Left hindlimb (tissue), 1 donor: ENCODE measurements around the gene SRGAP1.
"Not testable (repeated sequence)": the region's sequence is repeated elsewhere in the genome, so short reads cannot be mapped to it uniquely, and the experiment has no call there.

Experiments used
- DNase-seq: peaks from one replicate; pipeline ENCODE4 v3.0.0-alpha.2; 2018

The SRGAP1 gene

DNA sequence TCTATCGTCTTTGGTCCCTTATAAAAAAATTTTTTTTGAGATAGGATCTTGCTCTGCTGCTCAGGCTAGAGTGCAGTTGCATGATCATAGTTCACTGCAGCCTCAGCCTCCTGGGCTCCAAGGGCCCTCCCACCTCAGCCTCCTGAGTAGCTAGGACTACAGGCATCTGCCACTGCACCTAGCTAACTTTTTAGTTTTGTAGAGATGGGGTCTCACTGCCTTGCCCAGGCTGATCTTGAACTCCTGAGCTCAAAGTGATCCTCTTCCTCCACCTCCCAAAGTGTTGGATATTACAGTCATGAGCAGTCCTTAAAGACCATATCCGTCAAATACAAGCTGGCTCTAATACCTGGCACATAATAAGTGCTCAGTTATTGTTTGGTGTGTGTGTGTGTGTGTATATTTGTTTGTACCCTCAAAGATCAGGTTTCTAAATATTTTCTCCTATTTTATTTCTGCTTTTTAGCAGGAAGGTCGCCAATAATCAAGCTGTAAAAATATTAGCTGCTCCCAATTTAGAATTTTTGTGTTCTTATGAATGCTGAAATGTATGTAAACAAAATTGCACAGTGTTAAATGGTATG, 30.5 kb downstream of the SRGAP1 start:
- no peak for DNase-seq

DNA sequence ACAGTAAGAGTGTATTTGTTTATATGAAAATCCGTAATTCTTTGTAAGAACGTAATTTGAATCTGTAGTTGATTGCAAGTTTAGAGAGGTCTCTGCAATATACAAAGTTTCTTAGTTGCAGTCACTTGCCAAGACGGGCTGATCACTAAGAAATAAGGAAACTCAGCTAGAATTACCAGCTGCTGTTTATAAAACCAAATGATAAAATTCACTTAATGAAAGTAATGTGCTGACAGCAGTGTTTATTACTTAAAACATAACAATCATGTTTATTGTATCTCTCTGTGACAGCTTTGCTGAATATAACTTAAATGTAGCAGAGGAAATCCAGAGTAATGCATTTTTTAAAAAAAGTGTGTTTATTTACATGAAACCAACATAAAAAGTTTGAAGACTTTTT, 31.2 kb downstream of the SRGAP1 start:
- no peak for DNase-seq

DNA sequence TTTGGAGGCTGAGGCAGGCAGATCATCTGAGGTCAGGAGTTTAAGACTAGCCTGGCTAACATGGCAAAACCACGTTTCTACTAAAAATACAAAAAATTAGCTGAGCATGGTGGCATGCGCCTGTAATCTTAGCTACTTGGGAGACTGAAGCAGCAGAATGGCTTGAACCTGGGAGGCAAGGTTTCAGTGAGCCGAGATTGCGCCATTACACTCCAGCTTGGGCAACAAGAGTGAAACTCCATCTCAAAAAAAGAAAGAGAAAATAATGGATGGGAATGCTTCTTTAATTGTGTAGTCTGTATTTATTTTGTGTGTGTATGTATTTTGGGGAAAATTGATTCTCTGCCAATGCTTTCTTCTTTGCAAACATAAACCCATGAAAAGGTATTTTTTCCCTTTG, 32.5 kb downstream of the SRGAP1 start:
- no peak for DNase-seq

DNA sequence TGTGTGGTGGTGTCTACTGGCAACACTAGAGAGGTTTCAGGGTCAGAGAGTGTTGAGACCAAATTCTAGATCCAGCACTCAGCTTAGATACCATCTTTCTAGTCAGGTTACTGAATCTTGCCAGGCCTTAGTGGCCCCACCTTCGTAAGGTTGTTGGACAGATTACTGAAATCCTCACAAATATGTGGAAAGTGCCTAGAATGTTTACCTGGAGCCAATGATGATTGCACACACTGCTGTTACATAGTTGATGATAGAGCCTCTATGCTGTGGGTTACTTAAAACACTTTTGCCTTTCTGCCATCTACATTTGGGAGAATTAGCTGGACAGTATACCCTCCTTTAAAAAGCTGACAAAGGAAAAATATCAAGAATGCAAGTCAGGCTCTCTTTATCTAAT, 33.2 kb downstream of the SRGAP1 start:
- no peak for DNase-seq

DNA sequence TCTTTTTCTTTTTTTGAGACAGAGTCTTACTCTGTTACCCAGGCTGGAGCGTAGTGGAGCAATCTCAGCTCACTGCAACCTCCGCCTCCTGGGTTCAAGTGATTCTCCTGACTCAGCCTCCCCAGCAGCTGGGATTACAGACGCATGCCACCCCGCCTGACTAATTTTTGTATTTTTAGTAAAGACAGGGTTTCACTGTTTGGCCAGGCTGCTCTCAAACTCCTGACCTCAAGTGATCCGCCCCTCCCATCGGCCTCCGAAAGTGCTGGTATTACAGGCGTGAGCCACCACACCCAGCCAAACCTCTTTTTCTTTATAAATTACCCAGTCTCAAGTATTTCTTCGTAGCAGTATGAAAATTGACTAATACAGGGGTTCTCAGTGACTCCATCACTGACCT, 35.7 kb downstream of the SRGAP1 start:
- DNase-seq = not testable (repeated sequence)

DNA sequence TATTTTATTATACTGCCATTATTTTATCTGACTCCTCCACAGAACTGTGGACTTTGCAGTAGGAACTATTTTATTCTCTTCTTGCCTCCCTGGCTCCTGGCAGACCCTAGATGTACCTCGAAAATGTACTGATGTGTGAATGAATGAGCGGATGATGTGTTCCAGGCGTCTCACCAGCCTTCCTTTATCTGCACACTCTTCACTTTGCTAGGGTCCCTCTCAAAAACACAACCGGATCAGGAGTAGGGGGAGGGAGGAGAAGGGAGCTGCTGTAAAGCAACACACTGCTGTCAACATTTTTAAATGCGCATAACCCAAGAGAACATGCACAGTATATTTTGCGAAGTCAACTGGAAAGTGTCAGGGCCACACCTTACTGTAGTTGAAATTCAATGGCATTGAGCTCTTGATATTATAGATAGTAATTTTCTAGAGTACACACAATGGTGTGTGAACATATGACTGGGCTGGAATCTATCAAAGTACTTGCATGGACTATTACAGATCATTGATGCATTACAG, 36.3 kb downstream of the SRGAP1 start:
- DNase-seq = no peak

DNA sequence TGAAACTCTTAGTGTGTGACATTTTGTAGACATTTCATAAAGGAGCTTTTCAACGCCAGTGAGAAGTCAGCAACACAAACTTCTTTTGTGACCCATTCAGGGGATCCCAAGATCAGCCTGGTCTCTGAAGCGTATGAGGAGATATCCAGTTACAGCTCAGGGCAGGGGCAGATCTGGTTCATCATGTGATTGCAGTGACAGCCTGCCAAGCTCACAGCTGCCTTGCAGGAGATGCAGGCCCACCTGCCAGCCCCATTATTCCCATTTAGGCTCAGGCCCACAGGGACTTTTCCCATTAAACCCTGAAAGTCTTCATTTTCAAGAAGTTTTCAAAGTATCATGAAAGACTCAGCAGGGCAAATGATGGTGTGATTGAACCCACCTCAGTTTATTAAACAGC, 38.3 kb downstream of the SRGAP1 start:
- DNase-seq = no peak

DNA sequence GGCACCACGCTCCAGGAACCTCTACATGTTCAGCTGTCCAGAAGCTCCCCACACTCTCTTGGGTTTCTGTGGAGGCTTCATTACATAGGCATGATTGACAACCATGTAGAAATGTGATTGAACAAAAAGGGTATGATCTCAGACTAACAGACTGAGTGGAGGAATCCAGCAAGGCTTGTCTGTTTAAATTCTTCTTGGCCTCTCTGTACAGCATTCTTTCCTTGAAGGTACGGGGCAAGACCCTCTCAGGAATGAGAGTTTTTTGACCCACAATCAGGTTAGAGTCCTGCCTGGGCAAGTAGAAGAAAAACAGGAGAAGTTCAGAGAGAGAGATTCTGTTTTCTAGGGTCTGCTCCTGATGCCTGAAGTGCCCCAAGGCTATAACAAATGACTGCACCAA, 40.9 kb downstream of the SRGAP1 start:
- DNase-seq = no peak

DNA sequence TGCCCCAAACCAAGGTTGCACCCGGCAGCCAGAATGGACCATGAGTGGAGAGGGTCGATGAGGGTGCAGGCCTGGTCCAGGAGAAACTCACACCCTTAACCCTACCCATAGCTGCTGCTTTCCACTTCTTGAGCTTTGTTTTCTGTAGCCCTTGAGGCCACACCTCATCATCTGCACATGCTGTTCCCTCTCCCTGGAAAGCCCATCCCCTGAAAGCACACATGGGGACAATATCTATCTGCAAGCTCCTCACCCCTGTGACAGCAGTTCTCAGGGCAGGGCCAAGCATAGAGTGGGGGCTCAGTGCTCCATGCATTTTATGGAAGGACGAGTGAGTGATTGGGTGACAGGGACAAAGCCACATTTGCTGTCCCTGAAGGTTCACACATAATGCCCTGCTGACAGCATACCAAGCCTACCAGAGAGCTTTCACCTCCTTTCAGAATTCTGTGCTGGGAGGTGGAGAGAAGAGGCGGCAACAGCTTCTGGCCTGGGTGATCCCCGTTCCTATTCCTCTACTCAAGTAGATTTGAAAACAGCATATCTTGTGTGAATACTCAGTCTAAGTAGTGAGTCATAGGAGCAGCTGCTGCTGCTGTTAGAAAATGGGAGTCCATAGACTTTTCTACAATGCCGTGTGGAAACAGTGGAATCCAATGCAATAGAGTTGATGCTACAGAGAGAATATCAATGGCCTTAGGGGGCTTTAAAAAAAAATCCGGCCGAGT, 44.6 kb downstream of the SRGAP1 start:
- DNase-seq = no peak

DNA sequence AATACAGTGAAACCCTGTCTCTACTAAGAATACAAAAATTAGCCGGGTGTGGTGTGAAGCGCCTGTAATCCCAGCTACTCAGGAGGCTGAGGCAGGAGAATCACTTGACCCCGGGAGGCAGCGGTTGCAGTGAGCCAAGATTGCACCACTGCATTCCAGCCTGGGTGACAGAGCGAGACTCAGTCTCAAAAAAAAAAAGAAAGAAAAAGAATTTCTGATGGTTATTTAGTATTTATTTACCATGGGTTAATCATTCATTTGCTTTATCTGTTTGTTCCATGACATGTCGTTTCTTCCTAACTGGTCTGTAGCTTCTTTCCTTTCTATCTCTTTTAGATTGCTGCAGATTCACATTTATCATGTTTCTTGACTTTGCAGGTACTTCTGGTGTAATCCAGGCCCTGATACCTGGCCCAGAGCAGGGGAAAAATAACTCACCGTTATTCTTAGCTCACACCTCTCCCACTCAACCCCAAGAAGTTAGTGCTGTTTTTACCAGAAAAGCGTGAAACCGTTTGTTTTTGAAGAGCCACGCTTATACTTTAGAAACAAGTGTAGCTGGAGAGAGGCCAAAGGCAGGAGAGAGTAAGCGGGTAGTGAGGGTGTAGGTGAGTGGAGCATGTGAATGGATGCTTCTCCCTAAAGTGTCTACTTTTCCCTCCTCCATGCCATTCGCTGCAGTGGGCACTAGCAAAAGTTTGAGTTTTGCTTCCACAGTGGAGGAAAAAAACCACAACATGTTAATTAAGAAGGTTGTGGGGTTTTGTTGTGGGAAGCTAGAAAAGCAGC, 45.4 kb downstream of the SRGAP1 start:
- DNase-seq = no peak

DNA sequence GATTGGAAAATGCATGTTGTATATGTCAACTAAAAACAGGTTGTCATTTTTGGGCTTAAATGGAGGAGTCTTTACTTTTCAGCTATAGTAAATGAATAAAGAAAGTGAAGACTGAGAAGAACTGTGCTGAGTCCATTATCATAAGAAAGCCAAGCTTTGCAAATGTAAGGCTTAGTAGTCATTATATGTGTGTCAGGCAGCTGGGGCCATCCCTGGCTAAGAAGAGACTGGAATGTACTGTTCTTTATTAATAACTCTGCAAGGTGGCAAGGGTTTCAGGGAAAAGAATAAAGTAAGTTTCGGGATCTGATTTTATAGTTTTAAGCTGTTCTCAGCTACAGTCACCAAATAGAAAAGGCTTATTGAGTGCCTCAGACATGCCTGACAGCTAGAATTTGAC, 48.7 kb downstream of the SRGAP1 start:
- DNase-seq = no peak

DNA sequence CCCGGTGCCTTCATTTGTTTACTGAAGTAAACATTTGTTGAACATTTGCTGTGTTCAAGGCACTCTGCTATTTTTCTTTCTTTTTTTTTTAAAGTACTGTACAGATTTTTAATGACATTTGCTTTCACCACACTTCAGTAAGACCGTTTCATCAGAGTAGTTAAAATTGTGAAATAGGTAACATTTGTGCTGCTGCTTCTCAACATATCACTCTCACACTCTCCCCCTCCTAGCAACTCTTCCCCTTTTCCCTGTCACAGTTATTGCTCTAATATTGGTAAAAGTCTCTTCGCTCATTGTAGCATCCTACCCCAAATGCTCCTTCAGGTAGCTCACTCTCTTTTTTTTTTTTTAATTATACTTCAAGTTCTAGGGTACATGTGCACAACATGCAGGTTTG, 49.6 kb downstream of the SRGAP1 start:
- no peak for DNase-seq

DNA sequence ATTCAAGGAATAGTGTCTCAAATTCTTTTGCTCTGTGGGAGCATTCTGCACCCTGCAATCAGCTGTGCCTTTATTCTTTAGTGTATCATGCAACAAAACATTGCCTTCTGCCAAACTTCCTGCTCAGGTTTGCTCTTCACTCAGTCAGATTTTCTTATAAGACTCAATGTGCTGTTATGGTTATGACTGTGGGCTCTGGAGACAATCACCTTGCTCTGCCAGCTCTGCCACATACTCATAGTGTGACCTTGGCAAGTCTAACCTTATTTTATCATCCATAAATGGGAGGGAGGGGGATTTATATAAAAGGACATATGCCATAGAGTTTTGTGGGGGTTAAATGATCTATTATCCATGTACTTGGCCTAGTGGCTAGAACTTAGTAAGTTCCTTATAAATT, 51.3 kb downstream of the SRGAP1 start:
- no peak for DNase-seq

DNA sequence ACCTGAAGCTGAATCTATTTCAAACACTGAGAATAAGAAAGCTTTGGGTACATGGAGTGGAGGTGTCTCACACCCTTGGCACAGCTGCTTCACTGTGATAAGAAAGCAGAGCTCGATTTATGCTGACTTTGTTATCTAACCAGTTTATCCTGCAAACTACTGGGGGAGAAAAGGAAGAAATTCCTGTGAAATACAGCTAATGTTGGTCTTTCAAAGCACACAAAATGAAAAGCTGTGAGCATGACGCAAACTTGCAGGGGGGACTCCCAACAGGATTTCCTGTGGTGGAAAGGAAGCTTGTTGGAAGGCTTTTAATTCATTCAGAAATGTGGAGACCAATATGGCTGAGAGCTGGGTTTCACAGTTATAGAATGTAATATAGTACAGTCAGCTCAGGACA, 53.4 kb downstream of the SRGAP1 start:
- no peak for DNase-seq

DNA sequence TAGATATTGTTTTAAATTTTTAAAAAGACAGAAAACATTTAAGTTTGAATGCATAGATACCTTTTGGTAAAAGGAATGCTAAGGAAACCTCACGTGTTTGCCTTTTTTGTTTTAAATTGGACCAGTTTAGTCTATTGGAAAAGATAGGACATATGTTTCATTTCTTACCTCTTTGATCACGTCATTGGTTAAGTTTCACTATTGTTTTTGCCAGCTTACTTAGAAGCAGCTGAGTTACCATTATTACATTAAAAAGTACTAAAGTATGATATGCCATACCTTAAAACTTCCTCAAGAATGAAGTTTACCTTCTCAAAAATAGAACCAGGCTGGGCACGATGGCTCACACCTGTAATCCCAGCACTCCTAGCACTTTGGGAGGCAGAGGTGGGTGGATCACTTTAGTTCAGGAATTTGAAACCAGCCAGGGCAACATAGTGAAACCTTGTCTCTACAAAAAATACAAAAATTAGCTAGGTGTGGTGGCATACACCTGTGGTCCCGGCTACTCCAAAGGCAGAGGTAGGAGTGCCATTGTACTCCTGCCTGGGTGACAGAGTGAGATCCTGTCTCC, 54.4 kb downstream of the SRGAP1 start:
- no peak for DNase-seq

DNA sequence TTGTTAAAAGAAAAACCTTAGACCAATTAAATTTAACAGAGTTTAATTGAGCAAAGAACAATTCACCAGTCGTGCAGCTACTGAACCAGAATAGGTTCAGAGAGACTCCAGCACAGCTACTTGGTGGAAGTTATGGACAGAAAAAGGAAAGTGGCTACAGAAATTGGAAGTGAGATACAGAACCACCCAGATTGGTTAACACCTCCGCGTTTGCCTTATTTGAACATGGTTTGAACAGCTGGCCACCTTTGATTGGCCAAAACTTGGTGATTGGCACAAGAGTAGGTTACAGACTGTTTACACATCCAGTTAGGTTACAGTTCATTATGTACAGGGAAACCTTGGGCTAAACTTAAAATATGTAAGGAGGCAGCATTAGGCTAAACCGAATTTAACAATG, 54.9 kb downstream of the SRGAP1 start:
- no peak for DNase-seq

DNA sequence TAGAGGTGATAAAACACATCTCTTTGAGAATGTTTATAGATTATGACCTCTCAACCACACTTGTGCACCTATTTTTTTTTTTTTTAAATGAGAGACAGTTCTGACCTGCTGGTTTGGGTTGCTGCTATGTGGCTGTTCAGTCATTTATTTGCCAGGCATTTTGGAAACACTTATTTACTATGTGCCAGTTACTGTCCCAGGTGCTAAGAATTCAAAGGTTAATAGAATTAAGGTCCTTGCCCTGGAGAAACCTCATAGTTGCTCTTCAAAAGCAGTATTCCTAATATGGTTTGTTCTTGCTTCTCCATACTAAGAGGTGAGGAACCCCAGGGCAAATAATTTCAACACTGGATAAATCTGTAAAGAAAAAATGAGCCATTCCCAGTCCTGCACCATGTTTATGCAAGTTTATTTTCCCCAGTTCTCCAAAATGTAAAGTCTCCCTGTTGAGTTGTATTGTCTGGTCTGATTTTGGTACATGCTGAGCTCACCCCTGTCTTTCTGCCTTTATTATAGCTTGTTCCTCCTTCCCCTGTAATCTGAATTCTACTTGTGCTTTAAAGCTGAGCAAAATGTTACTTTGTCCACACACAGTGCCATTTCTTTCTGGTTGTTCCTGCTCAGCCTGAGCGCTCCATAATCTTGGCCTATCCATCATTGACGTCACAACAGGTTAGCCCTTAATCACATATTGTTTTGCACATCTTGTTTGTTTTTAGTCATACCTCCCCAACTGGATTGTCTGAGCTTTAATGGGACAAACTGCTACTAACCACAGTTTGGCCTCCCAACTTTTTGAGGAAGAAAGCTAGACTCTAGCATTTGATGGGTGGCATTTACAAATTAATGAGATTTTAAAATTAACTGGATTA, 56.7 kb downstream of the SRGAP1 start:
- no peak for DNase-seq

DNA sequence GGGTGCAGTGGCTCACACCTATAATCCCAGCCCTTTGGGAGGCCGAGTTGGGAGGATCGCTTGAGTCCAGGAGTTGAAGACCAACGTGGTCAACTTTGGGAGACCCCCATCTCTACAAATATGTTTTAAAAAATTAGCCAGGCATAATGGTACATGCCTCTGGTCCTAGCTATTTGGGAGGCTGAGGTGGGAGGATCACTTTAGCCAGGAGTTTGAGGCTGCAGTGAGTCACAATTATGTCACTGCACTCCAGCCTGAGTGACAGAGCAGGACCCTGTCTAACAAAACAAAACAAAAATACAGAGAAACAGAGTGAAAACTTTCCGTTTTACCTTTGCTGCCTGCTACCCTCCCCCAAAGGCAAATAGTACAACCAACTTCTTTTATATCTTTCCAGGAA, 60.2 kb downstream of the SRGAP1 start:
- DNase-seq = no peak

DNA sequence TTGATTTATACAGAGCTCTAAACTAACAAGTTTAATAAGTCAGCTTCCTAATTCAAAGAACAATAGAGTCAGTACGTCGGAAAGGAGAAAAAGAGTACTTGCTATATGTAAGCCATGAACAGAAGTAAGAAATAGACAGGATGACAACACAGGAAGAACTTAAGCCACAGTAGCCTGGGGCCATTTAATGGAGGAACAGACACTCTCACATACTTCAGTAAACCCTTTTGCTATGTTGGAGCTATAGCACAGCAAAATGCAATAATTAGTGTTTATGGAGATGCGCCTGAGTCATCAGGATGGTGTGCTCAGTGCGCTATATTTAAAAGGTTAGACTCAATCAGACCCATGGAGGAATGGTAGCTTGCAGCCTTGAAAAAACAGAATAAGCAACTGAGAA, 61.0 kb downstream of the SRGAP1 start:
- DNase-seq = no peak

DNA sequence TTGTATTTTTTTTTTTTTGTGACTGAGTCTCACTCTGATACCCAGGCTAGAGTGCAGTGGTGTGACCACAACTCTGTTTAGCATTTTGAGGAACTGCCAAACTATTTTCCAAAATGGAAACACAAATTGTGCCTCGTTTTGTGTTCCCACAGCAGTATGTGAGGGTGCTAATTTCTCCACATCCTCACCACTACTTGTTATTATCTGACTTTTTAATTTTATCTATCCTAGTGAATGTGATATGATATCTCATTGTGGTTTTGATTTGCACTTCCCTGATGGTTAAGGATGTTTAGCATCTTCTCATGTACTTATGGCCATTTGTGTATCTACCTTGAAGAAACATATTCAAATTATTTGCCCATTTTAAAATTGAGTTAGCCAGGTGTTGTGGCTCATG, 62.4 kb downstream of the SRGAP1 start:
- no peak for DNase-seq

DNA sequence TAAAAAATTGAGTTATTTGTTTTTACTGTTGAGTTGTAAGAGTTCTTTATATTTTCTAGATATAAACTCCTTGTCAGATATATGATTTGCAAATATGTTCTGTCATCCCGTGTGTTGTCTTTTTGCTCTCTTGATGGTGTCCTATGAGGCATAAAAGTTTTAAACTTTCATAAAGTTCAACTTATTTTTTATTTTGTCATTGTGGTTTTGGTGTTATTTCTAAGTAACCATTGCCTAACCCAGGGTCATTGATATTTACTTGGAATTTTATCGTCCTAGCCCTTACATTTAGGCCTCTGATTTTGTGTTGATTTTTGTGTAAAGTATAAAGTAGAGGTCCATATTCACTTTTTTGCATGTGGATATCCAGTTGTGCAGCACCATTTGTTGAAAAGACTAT, 63.1 kb downstream of the SRGAP1 start:
- no peak for DNase-seq

DNA sequence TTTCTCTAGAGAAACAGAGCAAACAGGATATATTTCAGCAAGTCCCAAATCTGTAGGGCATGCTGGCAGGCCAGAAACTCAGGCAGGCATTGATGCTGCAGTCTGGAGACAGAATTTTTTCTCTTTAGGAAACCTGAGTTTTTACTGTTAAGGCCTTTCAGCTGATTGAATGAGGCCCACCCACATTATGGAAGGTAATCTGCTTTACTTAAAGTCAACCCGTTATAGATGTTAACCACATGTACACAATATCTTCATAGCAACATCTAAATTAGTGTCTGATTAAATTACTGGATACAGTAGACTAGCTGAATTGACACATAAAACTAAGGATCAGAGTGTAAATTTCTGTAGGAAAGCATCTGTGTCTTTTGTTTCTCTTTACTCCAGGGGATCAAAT, 65.2 kb downstream of the SRGAP1 start:
- DNase-seq = no peak

DNA sequence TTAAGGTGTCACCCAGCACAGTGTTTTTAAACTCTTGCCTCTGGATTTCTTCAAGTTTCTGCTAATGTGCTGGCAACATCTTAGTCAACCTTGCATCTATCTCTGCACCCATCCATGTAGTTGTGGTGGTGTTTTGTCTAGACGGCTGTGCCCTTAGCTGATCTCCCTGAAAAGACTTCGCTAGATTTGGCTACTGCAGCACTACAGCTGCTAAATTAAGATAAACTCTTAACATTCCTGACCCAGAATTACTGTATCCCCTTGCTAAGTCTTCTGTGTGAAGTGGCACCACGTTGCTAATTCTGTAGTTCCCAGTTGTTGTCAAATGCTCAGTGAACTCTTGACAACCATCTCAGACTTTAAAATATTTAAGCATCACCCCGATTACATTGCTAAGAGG, 66.8 kb downstream of the SRGAP1 start:
- no peak for DNase-seq
